Hematopoietic multipotent progenitor cell treated with erythropoietin and hydrocortisone succinate and interleukin-3 and kit ligand, for 15 days (in vitro differentiated cells): ENCODE results near the gene DDX52.
A peak's percentile ranks its signal among the peaks of the same experiment; 100 is the strongest.

Experiments
- DNase-seq: peaks from one replicate; pipeline ENCODE4 v3.0.0-alpha.2; 2015; ENCODE audit warnings: low spot score

The DDX52 gene

GRCh38 chr17:37585066-37585465, 58.2 kb downstream of the DDX52 start:
- DNase-seq = no peak

GRCh38 chr17:37576281-37576680, 67.0 kb downstream of the DDX52 start:
- no peak for DNase-seq

- DNase-seq = no peak
Measured at GRCh38 chr17:37574427-37574826, 68.8 kb downstream of the DDX52 start.

- no peak for DNase-seq
Measured at GRCh38 chr17:37571674-37572073, 71.6 kb downstream of the DDX52 start.

- DNase-seq = peak; percentile 48
Measured at GRCh38 chr17:37570527-37571093, 72.6 kb downstream of the DDX52 start.

GRCh38 chr17:37568350-37569053, 74.7 kb downstream of the DDX52 start:
- no peak for DNase-seq

GRCh38 chr17:37567538-37567937, 75.7 kb downstream of the DDX52 start:
- DNase-seq = no peak

GRCh38 chr17:37567137-37567536, 76.1 kb downstream of the DDX52 start:
- no peak for DNase-seq

- DNase-seq = no peak
Measured at GRCh38 chr17:37564252-37564651, 79.0 kb downstream of the DDX52 start.

- no peak for DNase-seq
Measured at GRCh38 chr17:37562016-37562745, 81.1 kb downstream of the DDX52 start.
